Subcutaneous adipose tissue (tissue), 4 donors: ENCODE results near the gene DNAJC6. TPM values are rescaled to one million over a fixed set of nuclear protein-coding genes. Genes with fewer than 3 reads are reported as not detected.

Experiments
- CTCF ChIP-seq: fragments of 450-650 bp; IDR thresholded peaks from one replicate; pipeline ENCODE4 v1.5.1; 2016; ENCODE audit warnings: low read depth, mild to moderate bottlenecking, control low read depth, antibody characterized with exemption, moderate library complexity
- total RNA-seq, 4 donors: library from RNA; depleted of rRNA; stranded (reverse); fragments of >200 nt; gene quantifications; one replicate each; pipeline ENCODE4 v1.1.0, GENCODE V29; 2016

DNAJC6 gene
- total RNA-seq, 4 donors from 2014 or later, result 0.88 to 3.6 (median 2.0) TPM

- no peak for TF ChIP-seq CTCF
Observed at GRCh38 chr1:65278376-65279069, 30.8 kb upstream of the DNAJC6 start.

DNA sequence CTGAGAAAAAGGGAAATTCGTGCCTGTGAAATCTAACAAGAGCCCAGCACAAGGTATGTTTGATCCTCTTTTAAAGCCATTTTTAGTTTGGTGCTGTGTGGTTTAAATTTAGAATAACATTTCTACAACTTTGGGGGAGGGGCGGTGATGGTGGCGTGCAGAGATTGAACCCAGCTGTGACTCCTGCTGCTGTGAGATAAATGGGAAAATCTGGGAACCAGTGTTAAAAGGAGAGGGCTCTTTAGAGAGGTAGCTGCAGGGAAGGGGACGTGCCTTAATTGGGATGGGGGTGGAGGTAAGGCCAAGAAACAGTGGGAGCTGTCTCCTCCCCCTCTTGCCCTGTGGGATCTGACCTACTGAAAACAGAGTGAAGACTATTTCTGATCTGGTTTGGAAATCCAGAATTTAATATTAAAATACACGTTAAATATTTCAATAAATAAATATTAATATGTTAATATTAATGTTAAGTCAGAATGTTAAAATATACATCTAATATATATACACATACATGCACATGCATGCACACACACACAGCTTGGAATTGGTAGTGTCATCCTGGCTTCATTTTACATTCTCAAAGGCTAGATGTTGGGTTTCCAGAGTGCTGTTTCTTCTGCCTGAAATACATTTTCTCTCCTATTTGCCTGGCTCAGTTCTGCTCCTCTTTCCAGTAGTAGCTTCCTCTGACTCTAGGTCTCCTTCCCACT is 30.1 kb upstream of the DNAJC6 start:
- no peak for TF ChIP-seq CTCF

DNA sequence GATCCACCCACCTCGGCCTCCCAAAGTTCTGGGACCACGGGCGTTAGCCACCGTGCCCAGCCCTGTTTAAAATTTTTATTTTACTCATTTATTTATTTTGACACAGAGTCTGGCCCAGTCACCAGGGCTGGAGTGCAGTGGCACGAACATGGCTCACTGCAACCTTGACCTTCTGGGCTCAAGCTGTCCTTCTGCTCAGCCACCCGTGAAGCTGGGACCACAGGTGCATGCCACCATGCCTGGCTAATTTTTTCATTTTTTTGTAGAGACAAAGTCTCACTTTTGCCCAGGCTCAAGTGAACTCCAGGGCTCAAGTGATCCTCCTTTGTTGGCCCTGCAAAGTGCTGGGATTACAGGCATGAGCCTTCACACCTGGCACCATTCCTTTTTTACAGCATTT is 27.5 kb upstream of the DNAJC6 start:
- TF ChIP-seq CTCF, result no peak

GRCh38 chr1:65284229-65284628 is 25.1 kb upstream of the DNAJC6 start:
- no peak for TF ChIP-seq CTCF

DNA sequence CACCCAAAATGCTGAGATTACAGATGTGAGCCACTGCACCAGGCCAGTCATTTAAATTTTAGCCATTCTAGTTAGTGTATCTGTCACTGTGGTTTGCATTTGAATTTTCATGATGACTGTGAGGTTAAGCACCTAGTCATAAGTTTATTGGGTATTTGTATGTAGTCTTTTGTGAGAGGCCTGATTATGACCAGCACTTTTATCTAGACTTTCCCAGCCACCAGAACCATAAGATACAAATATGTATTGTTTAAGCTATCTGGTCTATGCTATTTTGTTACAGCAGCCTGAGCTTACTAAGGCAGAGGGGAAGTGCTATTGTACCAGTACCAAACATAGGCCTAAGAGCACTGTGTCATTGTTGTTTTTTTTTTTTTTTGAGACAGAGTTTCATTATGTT is 19.9 kb upstream of the DNAJC6 start:
- no peak for TF ChIP-seq CTCF

DNA sequence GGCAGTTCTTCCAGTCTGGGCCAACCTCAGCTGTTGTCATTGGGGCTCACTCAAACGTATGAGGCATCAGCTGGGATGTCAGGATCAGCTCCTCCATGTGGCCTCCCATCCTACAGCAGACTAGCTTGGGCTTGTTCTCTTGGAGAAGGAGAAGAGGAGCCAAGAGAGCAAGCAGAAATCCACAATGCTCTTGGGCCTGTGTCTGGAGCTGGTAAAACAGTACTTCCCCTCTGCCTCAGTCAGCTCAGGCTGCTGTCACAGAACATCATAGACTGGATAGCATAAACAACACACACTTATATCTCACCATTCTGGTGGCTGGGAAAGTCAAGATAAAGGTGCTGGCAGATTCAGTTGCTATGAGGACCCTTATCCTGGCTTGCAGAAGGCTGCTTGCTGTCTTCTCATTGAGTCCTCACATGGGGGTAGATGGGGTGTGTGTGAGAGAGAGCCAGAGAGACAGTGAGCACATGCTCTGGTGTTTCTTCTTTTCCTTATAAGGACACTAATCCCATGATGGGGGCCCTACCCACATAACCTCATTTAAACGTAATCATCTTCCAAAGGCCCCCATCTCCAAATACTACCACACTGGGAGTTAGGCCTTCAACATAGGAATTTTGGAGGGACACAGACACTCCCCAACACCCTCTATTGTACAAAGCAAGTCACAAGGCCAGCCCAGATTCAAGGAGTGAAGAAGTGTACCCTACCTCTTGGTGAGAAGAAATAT is 16.3 kb upstream of the DNAJC6 start:
- TF ChIP-seq CTCF, result no peak

DNA sequence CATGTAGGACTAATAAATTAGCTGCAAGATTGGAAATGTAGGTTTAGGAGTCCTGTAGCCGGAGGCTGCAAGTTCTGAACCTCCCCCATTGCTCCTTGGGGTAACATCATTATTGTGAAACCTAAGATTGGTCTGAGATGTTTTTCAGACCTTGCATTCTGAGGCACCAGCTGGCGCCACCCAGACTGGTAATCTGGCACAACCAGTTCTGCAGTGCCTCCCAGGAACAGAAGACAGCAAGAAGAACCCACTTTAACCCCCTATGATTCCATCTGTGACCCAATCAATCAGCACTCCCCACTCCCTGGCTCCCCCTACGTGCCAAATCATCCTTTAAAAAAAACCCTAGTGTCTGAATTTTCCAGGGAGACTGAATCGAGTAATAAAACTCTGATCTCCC is 11.6 kb upstream of the DNAJC6 start:
- TF ChIP-seq CTCF, result no peak
